ENCODE data around the gene RCC1.
"Not testable (repeated sequence)": the region's sequence is repeated elsewhere in the genome, so short reads cannot be mapped to it uniquely, and the experiment has no call there.

DNA sequence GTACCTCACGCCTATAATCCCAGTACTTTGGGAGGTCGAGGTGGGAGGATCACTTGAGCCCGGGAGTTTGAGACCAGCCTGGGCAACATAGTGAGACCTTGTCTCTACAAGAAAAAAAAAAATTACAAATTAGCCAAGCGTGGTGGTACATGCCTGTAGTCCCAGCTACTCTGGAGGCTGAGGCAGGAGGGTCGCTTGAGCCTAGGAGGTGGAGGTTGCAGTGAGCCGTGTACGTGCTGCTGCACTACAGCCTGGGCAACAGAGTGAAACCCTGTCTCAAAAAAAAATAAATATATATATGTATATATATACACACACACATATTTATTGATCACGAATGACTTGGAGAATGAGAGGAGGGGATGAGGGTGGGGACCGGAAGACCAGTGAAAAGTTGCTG, 16.7 kb downstream of the RCC1 start:
- TF ChIP-seq, protein P1, sequence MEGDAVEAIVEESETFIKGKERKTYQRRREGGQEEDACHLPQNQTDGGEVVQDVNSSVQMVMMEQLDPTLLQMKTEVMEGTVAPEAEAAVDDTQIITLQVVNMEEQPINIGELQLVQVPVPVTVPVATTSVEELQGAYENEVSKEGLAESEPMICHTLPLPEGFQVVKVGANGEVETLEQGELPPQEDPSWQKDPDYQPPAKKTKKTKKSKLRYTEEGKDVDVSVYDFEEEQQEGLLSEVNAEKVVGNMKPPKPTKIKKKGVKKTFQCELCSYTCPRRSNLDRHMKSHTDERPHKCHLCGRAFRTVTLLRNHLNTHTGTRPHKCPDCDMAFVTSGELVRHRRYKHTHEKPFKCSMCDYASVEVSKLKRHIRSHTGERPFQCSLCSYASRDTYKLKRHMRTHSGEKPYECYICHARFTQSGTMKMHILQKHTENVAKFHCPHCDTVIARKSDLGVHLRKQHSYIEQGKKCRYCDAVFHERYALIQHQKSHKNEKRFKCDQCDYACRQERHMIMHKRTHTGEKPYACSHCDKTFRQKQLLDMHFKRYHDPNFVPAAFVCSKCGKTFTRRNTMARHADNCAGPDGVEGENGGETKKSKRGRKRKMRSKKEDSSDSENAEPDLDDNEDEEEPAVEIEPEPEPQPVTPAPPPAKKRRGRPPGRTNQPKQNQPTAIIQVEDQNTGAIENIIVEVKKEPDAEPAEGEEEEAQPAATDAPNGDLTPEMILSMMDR (IDR thresholded peaks at IDR 0.05; ENCODE audit: low read length), result not testable (repeated sequence)
- TF ChIP-seq EZH2phosphoT487 (IDR thresholded peaks at IDR 0.05; ENCODE audit: low read length), result not testable (repeated sequence)

All from MM.1S (cell line).